ENCODE data around the gene MAST1.

Gene MAST1

DNA sequence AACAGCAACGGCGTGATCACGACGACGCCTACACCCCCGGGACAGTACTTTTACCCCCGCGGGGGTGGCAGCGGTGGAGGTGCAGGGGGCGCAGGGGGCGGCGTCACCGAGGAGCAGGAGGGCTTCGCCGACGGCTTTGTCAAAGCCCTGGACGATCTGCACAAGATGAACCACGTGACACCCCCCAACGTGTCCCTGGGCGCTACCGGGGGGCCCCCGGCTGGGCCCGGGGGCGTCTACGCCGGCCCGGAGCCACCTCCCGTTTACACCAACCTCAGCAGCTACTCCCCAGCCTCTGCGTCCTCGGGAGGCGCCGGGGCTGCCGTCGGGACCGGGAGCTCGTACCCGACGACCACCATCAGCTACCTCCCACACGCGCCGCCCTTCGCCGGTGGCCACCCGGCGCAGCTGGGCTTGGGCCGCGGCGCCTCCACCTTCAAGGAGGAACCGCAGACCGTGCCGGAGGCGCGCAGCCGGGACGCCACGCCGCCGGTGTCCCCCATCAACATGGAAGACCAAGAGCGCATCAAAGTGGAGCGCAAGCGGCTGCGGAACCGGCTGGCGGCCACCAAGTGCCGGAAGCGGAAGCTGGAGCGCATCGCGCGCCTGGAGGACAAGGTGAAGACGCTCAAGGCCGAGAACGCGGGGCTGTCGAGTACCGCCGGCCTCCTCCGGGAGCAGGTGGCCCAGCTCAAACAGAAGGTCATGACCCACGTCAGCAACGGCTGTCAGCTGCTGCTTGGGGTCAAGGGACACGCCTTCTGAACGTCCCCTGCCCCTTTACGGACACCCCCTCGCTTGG is 46.1 kb upstream of the MAST1 start:
- H3K27ac ChIP-seq (replicated peaks; ENCODE audit: low read length) = no peak overlapping the region
- peak overlapping the region; percentile 96 for H3K4me2 ChIP-seq (ENCODE audit: insufficient read depth, low read length, poor library complexity, severe bottlenecking)
- H2AK5ac ChIP-seq (ENCODE audit: low read depth, low read length) = peak overlapping the region; percentile 72
- peak overlapping the region; percentile 97 for H3K18ac ChIP-seq (ENCODE audit: low read length)
- peaks cover 24 to 43% of the 10 kb centered on the region in 2 donors for H3K4me1 ChIP-seq (ENCODE audit: control insufficient read depth in 2 of 2, insufficient read depth in 1 of 2, low read depth in 1 of 2, low read length in 2 of 2)
- H4K8ac ChIP-seq (ENCODE audit: low read depth, low read length) = no peak overlapping the region
- H2BK15ac ChIP-seq (ENCODE audit: low read length) = peak overlapping the region; percentile 84
- H3K9ac ChIP-seq (ENCODE audit: low read depth, low read length, poor library complexity) = peak overlapping the region; percentile 91
- no peak for DNase-seq (ENCODE audit: low spot score)
- peaks cover 0 to 7% of the 10 kb centered on the region in 2 donors for H3K36me3 ChIP-seq (replicated peaks in 1 of 2; ENCODE audit: control insufficient read depth in 2 of 2, insufficient read depth in 2 of 2, low read length in 2 of 2)
- H3K23ac ChIP-seq (ENCODE audit: low read depth, low read length, poor library complexity) = peak overlapping the region; percentile 85
- peak overlapping the region; percentile 71 for H2BK5ac ChIP-seq (ENCODE audit: low read length)
- H2BK12ac ChIP-seq (ENCODE audit: low read length) = no peak overlapping the region
- no peaks in the 10 kb centered on the region for H3K9me3 ChIP-seq (replicated peaks in 1 of 2; ENCODE audit: control insufficient read depth in 2 of 2, insufficient read depth in 1 of 2, low read depth in 1 of 2, low read length in 2 of 2)
- H2AFZ ChIP-seq (ENCODE audit: low read length) = peak overlapping the region; percentile 88
- no peak overlapping the region for H2BK120ac ChIP-seq (ENCODE audit: low read depth, low read length)
- H3K14ac ChIP-seq (ENCODE audit: low read length) = peak overlapping the region; percentile 42
- peak overlapping the region; percentile 60 to 79 for H3K4me3 ChIP-seq (ENCODE audit: low read length in 2 of 2)
- H3K79me1 ChIP-seq (ENCODE audit: low read depth, low read length) = peaks cover 4% of the 10 kb centered on the region
- peak overlapping the region; percentile 37 for H3K4ac ChIP-seq (ENCODE audit: low read length)
- no peak overlapping the region for H4K91ac ChIP-seq (ENCODE audit: low read depth, low read length, poor library complexity)
- WGBS, 2 donors (ENCODE audit: extremely low coverage in 2 of 2, insufficient read length in 2 of 2, insufficient replicate concordance in 1 of 2) = no CpG with 5 or more reads among the region's 84 CpGs
- peaks cover 0 to 31% (median 3%) of the 10 kb centered on the region in 3 experiments for H3K27me3 ChIP-seq (ENCODE audit: control insufficient read depth in 3 of 3, insufficient read depth in 3 of 3, low read depth in 1 of 3, low read length in 3 of 3)

DNA sequence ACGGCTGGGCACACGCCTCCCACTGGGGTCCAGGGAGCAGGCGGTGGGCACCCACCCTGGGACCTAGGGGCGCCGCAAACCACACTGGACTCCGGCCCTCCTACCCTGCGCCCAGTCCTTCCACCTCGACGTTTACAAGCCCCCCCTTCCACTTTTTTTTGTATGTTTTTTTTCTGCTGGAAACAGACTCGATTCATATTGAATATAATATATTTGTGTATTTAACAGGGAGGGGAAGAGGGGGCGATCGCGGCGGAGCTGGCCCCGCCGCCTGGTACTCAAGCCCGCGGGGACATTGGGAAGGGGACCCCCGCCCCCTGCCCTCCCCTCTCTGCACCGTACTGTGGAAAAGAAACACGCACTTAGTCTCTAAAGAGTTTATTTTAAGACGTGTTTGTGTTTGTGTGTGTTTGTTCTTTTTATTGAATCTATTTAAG is 45.4 kb upstream of the MAST1 start:
- peak overlapping the region; percentile 85 for H3K23ac ChIP-seq (ENCODE audit: low read depth, low read length, poor library complexity)
- H3K4me3 ChIP-seq (ENCODE audit: low read length in 2 of 2) = peak overlapping the region; percentile 60 to 79
- no peak overlapping the region for H4K91ac ChIP-seq (ENCODE audit: low read depth, low read length, poor library complexity)
- H2BK5ac ChIP-seq (ENCODE audit: low read length) = peak overlapping the region; percentile 71
- no peak overlapping the region for H4K8ac ChIP-seq (ENCODE audit: low read depth, low read length)
- peaks cover 24 to 43% of the 10 kb centered on the region in 2 donors for H3K4me1 ChIP-seq (ENCODE audit: control insufficient read depth in 2 of 2, insufficient read depth in 1 of 2, low read depth in 1 of 2, low read length in 2 of 2)
- H3K9ac ChIP-seq (ENCODE audit: low read depth, low read length, poor library complexity) = peak overlapping the region; percentile 91
- H3K79me1 ChIP-seq (ENCODE audit: low read depth, low read length) = peaks cover 4% of the 10 kb centered on the region
- H2BK12ac ChIP-seq (ENCODE audit: low read length) = no peak overlapping the region
- peaks cover 0 to 8% of the 10 kb centered on the region in 2 donors for H3K36me3 ChIP-seq (replicated peaks in 1 of 2; ENCODE audit: control insufficient read depth in 2 of 2, insufficient read depth in 2 of 2, low read length in 2 of 2)
- WGBS, 2 donors (ENCODE audit: extremely low coverage in 2 of 2, insufficient read length in 2 of 2, insufficient replicate concordance in 1 of 2) = no CpG with 5 or more reads among the region's 22 CpGs
- H3K9me3 ChIP-seq (replicated peaks in 1 of 2; ENCODE audit: control insufficient read depth in 2 of 2, insufficient read depth in 1 of 2, low read depth in 1 of 2, low read length in 2 of 2) = no peaks in the 10 kb centered on the region
- peak overlapping the region; percentile 96 for H3K4me2 ChIP-seq (ENCODE audit: insufficient read depth, low read length, poor library complexity, severe bottlenecking)
- no peak overlapping the region for H3K14ac ChIP-seq (ENCODE audit: low read length)
- H2AFZ ChIP-seq (ENCODE audit: low read length) = peak overlapping the region; percentile 88
- H3K4ac ChIP-seq (ENCODE audit: low read length) = no peak overlapping the region
- peak overlapping the region; percentile 72 for H2AK5ac ChIP-seq (ENCODE audit: low read depth, low read length)
- no peak overlapping the region for H2BK120ac ChIP-seq (ENCODE audit: low read depth, low read length)
- peaks cover 0 to 31% (median 3%) of the 10 kb centered on the region in 3 experiments for H3K27me3 ChIP-seq (ENCODE audit: control insufficient read depth in 3 of 3, insufficient read depth in 3 of 3, low read depth in 1 of 3, low read length in 3 of 3)
- no peak overlapping the region for H3K27ac ChIP-seq (replicated peaks; ENCODE audit: low read length)
- H2BK15ac ChIP-seq (ENCODE audit: low read length) = peak overlapping the region; percentile 84
- DNase-seq (ENCODE audit: low spot score) = no peak
- peak overlapping the region; percentile 97 for H3K18ac ChIP-seq (ENCODE audit: low read length)

DNA sequence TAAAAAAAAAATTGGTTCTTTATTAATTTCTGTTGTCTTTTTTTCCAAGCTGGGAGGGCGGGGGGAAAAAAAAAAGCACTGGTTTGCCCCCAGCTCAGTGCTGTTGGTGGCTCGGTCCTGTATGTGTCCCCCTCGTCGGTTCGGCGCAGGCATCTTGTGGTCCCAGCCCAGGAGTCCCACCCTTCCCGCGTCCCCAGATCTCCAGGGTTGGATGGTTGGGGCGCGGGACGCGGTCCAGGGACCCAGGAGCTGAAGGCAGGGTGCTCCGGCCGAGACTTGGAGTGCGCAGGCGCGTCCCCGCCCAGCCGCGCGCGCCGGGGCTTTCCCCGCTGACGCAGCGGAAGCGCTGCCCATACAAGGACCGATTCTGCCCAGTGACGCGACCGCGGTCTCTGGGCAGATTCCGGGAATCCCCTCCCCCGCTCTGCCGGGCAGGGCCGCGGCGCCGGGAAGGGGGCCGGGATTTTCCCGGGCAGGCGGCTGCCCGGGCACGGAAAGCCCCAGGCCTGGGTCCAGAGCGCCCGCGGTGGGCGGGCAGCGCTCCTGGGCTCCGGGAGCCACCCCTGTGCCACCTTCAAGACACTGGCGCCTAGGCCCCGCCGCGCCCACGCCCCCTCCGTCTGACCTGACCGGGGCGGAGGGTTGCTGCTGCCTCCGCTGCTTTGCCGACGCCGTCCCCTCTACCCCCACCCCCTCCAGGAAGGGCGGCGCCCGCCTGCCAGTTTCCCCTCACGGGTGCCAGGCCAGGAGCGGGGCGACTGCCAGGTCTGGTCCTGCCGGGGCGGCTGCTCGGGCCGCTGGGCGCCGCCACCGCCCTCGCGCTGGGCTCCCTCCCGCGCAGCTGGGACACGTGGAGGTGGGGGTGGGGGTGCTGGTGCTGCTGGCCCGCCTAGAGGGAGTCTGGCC is 44.8 kb upstream of the MAST1 start:
- H3K4me1 ChIP-seq (ENCODE audit: control insufficient read depth in 2 of 2, insufficient read depth in 1 of 2, low read depth in 1 of 2, low read length in 2 of 2) = peaks cover 21 to 37% of the 10 kb centered on the region in 2 donors
- peak overlapping the region; percentile 55 for H2BK5ac ChIP-seq (ENCODE audit: low read length)
- peak; percentile 94 for DNase-seq (ENCODE audit: low spot score)
- peak overlapping the region; percentile 99 for H3K4me2 ChIP-seq (ENCODE audit: insufficient read depth, low read length, poor library complexity, severe bottlenecking)
- H2AK5ac ChIP-seq (ENCODE audit: low read depth, low read length) = peak overlapping the region; percentile 29
- H3K36me3 ChIP-seq (replicated peaks in 1 of 2; ENCODE audit: control insufficient read depth in 2 of 2, insufficient read depth in 2 of 2, low read length in 2 of 2) = peaks cover under 1 to 12% of the 10 kb centered on the region in 2 donors
- H3K79me1 ChIP-seq (ENCODE audit: low read depth, low read length) = peaks cover 4% of the 10 kb centered on the region
- WGBS, 2 donors (ENCODE audit: extremely low coverage in 2 of 2, insufficient read length in 2 of 2, insufficient replicate concordance in 1 of 2) = no CpG with 5 or more reads among the region's 81 CpGs
- H3K9me3 ChIP-seq (replicated peaks in 1 of 2; ENCODE audit: control insufficient read depth in 2 of 2, insufficient read depth in 1 of 2, low read depth in 1 of 2, low read length in 2 of 2) = no peaks in the 10 kb centered on the region
- H3K9ac ChIP-seq (ENCODE audit: low read depth, low read length, poor library complexity) = peak overlapping the region; percentile 73
- H2BK15ac ChIP-seq (ENCODE audit: low read length) = no peak overlapping the region
- no peak overlapping the region for H2BK120ac ChIP-seq (ENCODE audit: low read depth, low read length)
- H3K4ac ChIP-seq (ENCODE audit: low read length) = peak overlapping the region; percentile 30
- H3K27me3 ChIP-seq (ENCODE audit: control insufficient read depth in 3 of 3, insufficient read depth in 3 of 3, low read depth in 1 of 3, low read length in 3 of 3) = peaks cover 0 to 31% (median 3%) of the 10 kb centered on the region in 3 experiments
- peak overlapping the region; percentile 90 for H3K23ac ChIP-seq (ENCODE audit: low read depth, low read length, poor library complexity)
- H4K8ac ChIP-seq (ENCODE audit: low read depth, low read length) = no peak overlapping the region
- no peak overlapping the region for H3K14ac ChIP-seq (ENCODE audit: low read length)
- H2BK12ac ChIP-seq (ENCODE audit: low read length) = no peak overlapping the region
- no peak overlapping the region for H3K27ac ChIP-seq (replicated peaks; ENCODE audit: low read length)
- H3K18ac ChIP-seq (ENCODE audit: low read length) = peak overlapping the region; percentile 70
- peak overlapping the region; percentile 60 to 73 for H3K4me3 ChIP-seq (ENCODE audit: low read length in 2 of 2)
- peak overlapping the region; percentile 88 for H2AFZ ChIP-seq (ENCODE audit: low read length)
- H4K91ac ChIP-seq (ENCODE audit: low read depth, low read length, poor library complexity) = no peak overlapping the region
